ENCODE data around the gene UCKL1.

- TF ChIP-seq CTCF (IDR thresholded peaks at IDR 0.05), result no peak
- no peak for TF ChIP-seq POLR2AphosphoS5 (IDR thresholded peaks at IDR 0.05; ENCODE audit: low read depth, low read length)
- TF ChIP-seq SIN3A (IDR thresholded peaks at IDR 0.05; ENCODE audit: borderline replicate concordance, insufficient read depth, low read depth, low read length), result no peak
- no peak for TF ChIP-seq TCF7L2 (IDR thresholded peaks at IDR 0.05; ENCODE audit: low read depth, low read length)
- TF ChIP-seq REST (IDR thresholded peaks at IDR 0.05; ENCODE audit: insufficient read depth in 1 of 2, low read depth in 2 of 2, low read length in 1 of 2), result no peak
These were observed 8.2 kb upstream of the UCKL1 start for GRCh38 chr20:63964412-63964811.
